ENCODE results near the gene LMF1.

Gene LMF1

DNA sequence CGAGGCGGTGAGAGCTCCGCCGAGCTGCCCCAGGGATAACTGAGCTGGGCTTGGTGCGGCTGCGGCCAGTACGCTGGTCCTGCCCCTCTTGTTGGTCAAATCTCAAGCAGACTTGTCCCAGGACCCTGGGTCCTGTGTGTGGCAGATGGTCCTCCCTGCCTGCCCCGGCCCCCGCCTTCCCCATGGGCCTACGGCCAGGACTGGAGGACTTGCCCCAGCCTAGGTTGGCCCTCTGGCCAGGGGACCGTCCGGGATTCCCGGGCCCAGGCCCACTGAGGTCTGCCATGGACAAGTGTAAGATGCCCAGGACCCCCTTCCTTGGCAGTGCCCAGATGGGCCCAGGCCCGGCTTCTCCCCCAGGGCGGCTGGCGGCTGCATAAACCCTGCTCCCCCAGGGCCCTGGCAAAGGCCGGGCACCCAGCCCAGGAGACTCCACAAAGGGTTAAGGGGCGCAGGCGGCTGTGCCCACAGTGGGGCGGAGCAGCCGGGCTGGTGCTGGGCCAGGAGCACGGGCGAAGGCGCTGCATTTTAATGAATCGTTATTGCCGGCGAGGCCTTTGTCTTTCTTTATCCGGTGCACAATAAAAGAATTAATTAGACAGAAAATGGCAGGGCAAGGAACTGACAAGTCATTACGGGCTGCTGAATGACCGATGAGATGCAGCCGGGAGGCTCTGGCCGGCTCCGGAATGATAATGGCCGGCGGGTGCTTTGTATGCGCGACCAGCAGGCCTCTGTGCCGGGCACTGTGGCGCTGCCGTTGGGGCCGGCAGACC lies 19.9 kb upstream of the LMF1 start:
- no peak for DNase-seq (ENCODE audit: extremely low read depth, low read depth)
- TF ChIP-seq, protein P1, sequence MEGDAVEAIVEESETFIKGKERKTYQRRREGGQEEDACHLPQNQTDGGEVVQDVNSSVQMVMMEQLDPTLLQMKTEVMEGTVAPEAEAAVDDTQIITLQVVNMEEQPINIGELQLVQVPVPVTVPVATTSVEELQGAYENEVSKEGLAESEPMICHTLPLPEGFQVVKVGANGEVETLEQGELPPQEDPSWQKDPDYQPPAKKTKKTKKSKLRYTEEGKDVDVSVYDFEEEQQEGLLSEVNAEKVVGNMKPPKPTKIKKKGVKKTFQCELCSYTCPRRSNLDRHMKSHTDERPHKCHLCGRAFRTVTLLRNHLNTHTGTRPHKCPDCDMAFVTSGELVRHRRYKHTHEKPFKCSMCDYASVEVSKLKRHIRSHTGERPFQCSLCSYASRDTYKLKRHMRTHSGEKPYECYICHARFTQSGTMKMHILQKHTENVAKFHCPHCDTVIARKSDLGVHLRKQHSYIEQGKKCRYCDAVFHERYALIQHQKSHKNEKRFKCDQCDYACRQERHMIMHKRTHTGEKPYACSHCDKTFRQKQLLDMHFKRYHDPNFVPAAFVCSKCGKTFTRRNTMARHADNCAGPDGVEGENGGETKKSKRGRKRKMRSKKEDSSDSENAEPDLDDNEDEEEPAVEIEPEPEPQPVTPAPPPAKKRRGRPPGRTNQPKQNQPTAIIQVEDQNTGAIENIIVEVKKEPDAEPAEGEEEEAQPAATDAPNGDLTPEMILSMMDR (IDR thresholded peaks at IDR 0.05; ENCODE audit: low read depth, low read length, missing control alignments) = no peak
- H3K4me3 ChIP-seq (replicated peaks; ENCODE audit: low read depth, low read length) = no peak overlapping the region

DNA sequence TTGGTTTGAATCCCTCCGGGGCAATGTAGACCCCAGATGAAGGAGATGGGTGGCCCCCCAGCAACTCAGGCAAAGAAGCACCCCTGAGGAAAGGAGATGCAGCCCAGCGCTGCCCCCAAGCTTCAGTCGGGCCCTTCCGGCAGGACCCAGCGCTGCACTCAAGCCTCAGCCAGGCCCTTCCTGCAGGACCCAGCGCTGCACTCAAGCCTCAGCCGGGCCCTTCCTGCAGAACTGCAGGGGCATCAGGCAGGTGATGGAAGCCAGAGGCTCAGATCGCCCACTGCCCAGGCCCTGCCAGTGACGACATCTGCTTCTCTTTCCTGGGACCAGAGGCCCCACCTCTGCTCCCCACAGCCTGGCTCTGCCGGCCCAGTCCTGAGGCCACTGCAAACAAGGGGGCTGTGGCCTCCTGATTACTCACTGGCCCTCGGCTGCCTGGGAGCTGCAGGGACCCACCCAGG lies 18.6 kb upstream of the LMF1 start:
- TF ChIP-seq, protein P1 (IDR thresholded peaks at IDR 0.05; ENCODE audit: low read depth, low read length, missing control alignments) = no peak
- no peak overlapping the region for H3K4me3 ChIP-seq (replicated peaks; ENCODE audit: low read depth, low read length)
- DNase-seq (ENCODE audit: extremely low read depth, low read depth) = no peak

DNA sequence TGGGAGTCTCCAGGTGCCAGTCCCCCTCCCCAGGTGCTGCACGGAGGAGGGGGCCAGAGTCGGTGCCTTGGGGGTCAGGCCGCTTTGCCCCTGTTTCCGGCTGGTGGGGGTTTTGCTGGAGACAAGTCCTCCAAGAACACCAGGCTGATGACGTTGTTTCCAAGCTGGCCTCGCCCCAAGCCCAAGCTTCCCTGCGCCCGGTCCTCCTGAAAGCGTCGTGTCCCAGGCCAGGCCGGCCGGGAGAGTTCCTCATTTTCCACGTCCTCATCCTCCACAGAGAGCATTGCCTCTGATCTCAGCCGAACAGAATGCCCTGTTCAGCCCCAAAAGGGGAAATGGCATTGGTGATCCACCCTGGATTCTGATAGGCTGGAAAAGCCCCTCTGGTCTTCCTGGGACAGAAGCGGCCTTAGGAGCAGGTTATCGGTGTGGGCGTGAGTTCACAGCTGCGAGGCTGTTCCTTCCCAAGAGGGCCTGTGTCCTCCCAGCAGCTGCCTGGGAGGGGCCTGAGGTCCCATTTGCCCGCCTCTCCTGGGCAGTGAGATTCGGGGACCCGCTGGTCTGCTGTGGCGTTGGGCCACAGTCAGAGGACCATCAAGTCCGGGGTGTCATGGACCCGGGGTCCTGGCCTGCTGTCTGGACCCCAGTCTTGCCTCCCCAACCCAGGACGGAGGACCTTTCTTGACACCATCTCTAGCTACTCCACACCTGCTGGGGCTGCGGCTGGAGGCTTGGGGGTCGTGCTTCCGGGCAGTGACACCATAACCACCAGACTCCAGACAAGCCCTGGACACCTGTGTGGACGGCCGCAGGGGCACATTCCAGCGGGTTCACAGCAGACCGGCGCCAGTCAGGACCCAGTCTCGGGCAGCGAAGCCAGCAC lies 17.9 kb upstream of the LMF1 start:
- TF ChIP-seq, protein P1 (IDR thresholded peaks at IDR 0.05; ENCODE audit: low read depth, low read length, missing control alignments) = no peak
- no peak for DNase-seq (ENCODE audit: extremely low read depth, low read depth)
- no peak overlapping the region for H3K4me3 ChIP-seq (replicated peaks; ENCODE audit: low read depth, low read length)

DNA sequence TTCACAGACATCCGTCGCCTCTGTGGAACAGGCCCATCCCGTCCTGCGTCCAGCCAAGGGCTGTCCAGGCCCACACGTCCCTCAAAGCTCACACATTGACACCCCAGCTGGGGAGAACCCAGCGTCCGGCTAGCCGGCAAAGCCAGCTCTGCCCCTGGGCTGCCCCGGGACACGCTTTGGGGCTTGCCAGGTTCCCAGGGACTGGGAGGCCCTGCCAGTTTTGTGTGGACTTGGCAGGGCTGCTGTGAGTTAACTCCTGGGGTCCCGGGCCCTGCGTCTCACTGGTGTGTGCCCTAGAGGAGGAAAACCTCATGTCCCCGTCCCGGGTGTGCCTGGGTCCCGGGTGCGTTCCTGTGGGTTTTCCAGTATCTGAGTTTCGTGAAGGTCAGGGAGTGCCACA lies 17.1 kb upstream of the LMF1 start:
- H3K4me3 ChIP-seq (replicated peaks; ENCODE audit: low read depth, low read length) = no peak overlapping the region
- TF ChIP-seq, protein P1 (IDR thresholded peaks at IDR 0.05; ENCODE audit: low read depth, low read length, missing control alignments) = no peak
- DNase-seq (ENCODE audit: extremely low read depth, low read depth) = no peak

DNA sequence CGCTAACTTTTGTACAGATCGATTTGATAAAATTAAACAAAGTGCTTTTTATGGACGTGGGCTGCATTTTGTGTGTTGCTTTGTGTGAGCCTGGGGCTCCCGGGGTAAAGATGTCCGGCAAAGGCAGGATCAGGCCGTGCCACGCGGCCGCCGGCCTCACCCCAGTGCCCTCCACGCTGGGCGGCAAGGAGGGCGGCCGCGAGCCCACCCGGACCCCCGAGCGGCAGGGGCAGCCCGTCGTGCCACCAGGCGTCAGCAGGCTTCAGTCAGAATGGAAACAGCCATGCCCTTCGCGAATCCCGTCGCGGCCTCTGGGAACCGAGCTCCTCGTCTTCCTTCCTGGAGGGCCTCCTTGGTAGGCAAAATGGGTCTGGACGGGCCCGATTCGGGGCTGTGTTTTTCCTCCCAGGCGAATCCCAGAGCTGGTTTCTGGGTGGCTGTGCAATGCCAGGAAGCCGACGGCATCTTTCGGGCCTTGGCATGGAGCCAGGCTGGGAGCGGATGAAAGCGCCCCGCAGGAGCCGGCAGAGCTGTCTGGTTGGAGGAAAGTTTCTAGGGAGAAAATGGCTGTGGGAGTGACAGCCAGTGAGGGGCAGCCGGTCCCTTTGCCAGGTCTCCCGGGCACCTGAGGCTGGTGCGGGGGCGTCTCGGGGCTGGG lies 16.3 kb upstream of the LMF1 start:
- H3K4me3 ChIP-seq (replicated peaks; ENCODE audit: low read depth, low read length) = no peak overlapping the region
- DNase-seq (ENCODE audit: extremely low read depth, low read depth) = no peak
- TF ChIP-seq, protein P1 (IDR thresholded peaks at IDR 0.05; ENCODE audit: low read depth, low read length, missing control alignments) = no peak

DNA sequence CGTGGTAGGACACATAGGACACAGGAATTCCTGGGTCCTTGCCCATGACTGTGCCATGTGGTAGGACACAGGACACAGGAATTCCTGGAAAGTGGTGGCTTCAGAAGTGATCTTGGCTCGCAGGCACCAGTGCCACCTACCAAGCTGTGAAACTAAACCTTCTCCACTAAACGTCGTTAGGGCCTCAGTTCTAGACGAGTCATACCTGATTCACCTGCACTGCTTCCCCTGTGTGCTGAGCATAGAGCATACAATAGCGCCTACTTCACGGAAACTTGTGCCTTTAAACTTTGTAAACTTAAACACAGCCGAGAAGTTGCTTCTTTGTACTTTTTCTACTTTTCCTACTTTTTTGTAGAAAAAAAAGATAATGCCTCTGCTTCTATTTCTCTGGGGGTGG lies 15.6 kb upstream of the LMF1 start:
- DNase-seq (ENCODE audit: extremely low read depth, low read depth) = no peak
- TF ChIP-seq, protein P1 (IDR thresholded peaks at IDR 0.05; ENCODE audit: low read depth, low read length, missing control alignments) = no peak
- H3K4me3 ChIP-seq (replicated peaks; ENCODE audit: low read depth, low read length) = no peak overlapping the region

Measured in HFF-Myc (cell line).